Measurements from ENCODE around the gene PTBP1. TPM values are rescaled to one million over a fixed set of nuclear protein-coding genes. Genes with fewer than 3 reads are reported as not detected.

The PTBP1 gene
- total and polyA plus RNA-seq, 2 of the 13 experiments (the other 11 are each of a cell fraction or from before 2014, with no cell fraction given): 195 to 288 TPM

- ChIA-PET POLR2A (no interaction called here), CTCF (ENCODE audit: low intra/inter-chr PET ratio, low total read pairs) (no interaction called here)
- FAIRE-seq (no peak), DNase-seq (ENCODE audit: low spot score) (no peak), ATAC-seq (no peak)
- Histone ChIP-seq H3K9me3 (ENCODE audit: low read length) (no peaks in the 10 kb centered on the region), H3K79me2 (ENCODE audit: insufficient read depth, low read length) (no peaks in the 10 kb centered on the region), H3K4me3 (replicated peaks in 1 of 3; ENCODE audit: insufficient read depth in 1 of 3, low read depth in 2 of 3, low read length in 3 of 3) (no peak overlapping the region; a peak in 1 of 6 replicates), H3K4me2 (ENCODE audit: low read depth, low read length) (no peak overlapping the region), H3K27ac (ENCODE audit: extremely low read length, insufficient read depth, low read length) (no peak overlapping the region), H3K9ac (ENCODE audit: insufficient read depth, low read depth, low read length) (no peak overlapping the region), H3K36me3 (replicated peaks in 1 of 2; ENCODE audit: control insufficient read depth in 1 of 2, insufficient read depth in 2 of 2, low read length in 2 of 2) (no peaks in the 10 kb centered on the region), H3K4me1 (ENCODE audit: insufficient read depth, low read length) (peaks cover 23% of the 10 kb centered on the region), H4K20me1 (ENCODE audit: insufficient read depth, low read length) (no peaks in the 10 kb centered on the region), H3K27me3 (ENCODE audit: control insufficient read depth in 1 of 2, insufficient read depth in 2 of 2, low read length in 2 of 2) (peaks cover 18 to 71% of the 10 kb centered on the region in 2 experiments), H2AFZ (ENCODE audit: low read length) (no peak overlapping the region)
- BruUV-seq (replicated peaks): no TSS peak
- in situ Hi-C loops (cut with HindIII; ENCODE audit: extremely low pct_ligation_motif_present, low pct_unique_long_range_greater_than_20kb) (no loop called here), intact Hi-C loops (cut with micrococcal nuclease; ENCODE audit: unreplicated experiment) (no loop called here)
- WGBS (ENCODE audit: low lambda C conversion rate): 6% methylated on average over 11 of the region's 11 CpGs
- TF ChIP-seq, protein P1, sequence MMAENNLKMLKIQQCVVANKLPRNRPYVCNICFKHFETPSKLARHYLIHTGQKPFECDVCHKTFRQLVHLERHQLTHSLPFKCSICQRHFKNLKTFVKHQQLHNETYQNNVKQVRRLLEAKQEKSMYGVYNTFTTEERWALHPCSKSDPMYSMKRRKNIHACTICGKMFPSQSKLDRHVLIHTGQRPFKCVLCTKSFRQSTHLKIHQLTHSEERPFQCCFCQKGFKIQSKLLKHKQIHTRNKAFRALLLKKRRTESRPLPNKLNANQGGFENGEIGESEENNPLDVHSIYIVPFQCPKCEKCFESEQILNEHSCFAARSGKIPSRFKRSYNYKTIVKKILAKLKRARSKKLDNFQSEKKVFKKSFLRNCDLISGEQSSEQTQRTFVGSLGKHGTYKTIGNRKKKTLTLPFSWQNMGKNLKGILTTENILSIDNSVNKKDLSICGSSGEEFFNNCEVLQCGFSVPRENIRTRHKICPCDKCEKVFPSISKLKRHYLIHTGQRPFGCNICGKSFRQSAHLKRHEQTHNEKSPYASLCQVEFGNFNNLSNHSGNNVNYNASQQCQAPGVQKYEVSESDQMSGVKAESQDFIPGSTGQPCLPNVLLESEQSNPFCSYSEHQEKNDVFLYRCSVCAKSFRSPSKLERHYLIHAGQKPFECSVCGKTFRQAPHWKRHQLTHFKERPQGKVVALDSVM (CRISPR knock-in tag; IDR thresholded peaks at IDR 0.05): peak; percentile 42; the same call in 1 of the 2 replicates
- TF ChIP-seq ELF3 (CRISPR knock-in tag; IDR thresholded peaks at IDR 0.05) (no peak), ZFP82 (CRISPR knock-in tag; IDR thresholded peaks at IDR 0.05; ENCODE audit: borderline replicate concordance) (no peak), MTA1 (CRISPR knock-in tag; IDR thresholded peaks at IDR 0.05; ENCODE audit: borderline replicate concordance) (no peak), NR1H2 (CRISPR knock-in tag; IDR thresholded peaks at IDR 0.05; ENCODE audit: borderline replicate concordance, low read depth) (no peak), ZNF777 (CRISPR knock-in tag; IDR thresholded peaks at IDR 0.05) (no peak), ZSCAN25 (CRISPR knock-in tag; IDR thresholded peaks at IDR 0.05) (0 out of 2 replicates have a peak, but pooled peaks have one; percentile 9), ZKSCAN8 (CRISPR knock-in tag; IDR thresholded peaks at IDR 0.05; ENCODE audit: borderline replicate concordance) (peak; percentile 89), CENPT (CRISPR knock-in tag; IDR thresholded peaks at IDR 0.05; ENCODE audit: low read depth) (no peak), REXO4 (CRISPR knock-in tag; IDR thresholded peaks at IDR 0.05; ENCODE audit: borderline replicate concordance) (no peak), AKNA (CRISPR knock-in tag; IDR thresholded peaks at IDR 0.05; ENCODE audit: borderline replicate concordance) (no peak), ATRX (CRISPR knock-in tag; IDR thresholded peaks at IDR 0.05; ENCODE audit: borderline replicate concordance) (no peak)
- TF ChIP-seq, protein P2, sequence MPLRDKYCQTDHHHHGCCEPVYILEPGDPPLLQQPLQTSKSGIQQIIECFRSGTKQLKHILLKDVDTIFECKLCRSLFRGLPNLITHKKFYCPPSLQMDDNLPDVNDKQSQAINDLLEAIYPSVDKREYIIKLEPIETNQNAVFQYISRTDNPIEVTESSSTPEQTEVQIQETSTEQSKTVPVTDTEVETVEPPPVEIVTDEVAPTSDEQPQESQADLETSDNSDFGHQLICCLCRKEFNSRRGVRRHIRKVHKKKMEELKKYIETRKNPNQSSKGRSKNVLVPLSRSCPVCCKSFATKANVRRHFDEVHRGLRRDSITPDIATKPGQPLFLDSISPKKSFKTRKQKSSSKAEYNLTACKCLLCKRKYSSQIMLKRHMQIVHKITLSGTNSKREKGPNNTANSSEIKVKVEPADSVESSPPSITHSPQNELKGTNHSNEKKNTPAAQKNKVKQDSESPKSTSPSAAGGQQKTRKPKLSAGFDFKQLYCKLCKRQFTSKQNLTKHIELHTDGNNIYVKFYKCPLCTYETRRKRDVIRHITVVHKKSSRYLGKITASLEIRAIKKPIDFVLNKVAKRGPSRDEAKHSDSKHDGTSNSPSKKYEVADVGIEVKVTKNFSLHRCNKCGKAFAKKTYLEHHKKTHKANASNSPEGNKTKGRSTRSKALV (CRISPR knock-in tag; IDR thresholded peaks at IDR 0.05): no peak
- TF ChIP-seq, protein P3, sequence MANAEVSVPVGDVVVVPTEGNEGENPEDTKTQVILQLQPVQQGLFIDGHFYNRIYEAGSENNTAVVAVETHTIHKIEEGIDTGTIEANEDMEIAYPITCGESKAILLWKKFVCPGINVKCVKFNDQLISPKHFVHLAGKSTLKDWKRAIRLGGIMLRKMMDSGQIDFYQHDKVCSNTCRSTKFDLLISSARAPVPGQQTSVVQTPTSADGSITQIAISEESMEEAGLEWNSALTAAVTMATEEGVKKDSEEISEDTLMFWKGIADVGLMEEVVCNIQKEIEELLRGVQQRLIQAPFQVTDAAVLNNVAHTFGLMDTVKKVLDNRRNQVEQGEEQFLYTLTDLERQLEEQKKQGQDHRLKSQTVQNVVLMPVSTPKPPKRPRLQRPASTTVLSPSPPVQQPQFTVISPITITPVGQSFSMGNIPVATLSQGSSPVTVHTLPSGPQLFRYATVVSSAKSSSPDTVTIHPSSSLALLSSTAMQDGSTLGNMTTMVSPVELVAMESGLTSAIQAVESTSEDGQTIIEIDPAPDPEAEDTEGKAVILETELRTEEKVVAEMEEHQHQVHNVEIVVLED (CRISPR knock-in tag; IDR thresholded peaks at IDR 0.05; ENCODE audit: borderline replicate concordance): no peak
Observed at GRCh38 chr19:844546-844971, 47.3 kb downstream of the PTBP1 start.
